PC-3 (cell line): ENCODE measurements around the gene TMEM91. TPM values are rescaled to one million over a fixed set of nuclear protein-coding genes. Genes with fewer than 3 reads are reported as not detected.

Source experiments
- ATAC-seq: fragments of 200-7000 bp; cut with Tn5 transposase; 2 replicates; pipeline ENCODE4 v1.9.1; 2020; ENCODE audit warnings: mild to moderate bottlenecking, moderate library complexity
- BruUV-seq: library from RNA; stranded (reverse); fragments of 400-500 nt; replicated peaks from 2 replicates; lab custom pipeline; 2021; lab: Mats Ljungman, UMichigan
- CTCF ChIA-PET: fragments of 300-600 bp; sonication (Branson Sonifier 250); formaldehyde crosslinking; loops from one replicate; lab custom pipeline; 2022; ENCODE audit warnings: antibody characterized with exemption; lab: Charles Lee
- POLR2A ChIA-PET: fragments of 300-600 bp; sonication (Branson Sonifier 250); formaldehyde crosslinking; loops from one replicate; lab custom pipeline; 2022; ENCODE audit warnings: antibody characterized with exemption; ENCODE audit not compliant: unreplicated experiment; lab: Charles Lee
- DNase-seq: peaks from one replicate; pipeline ENCODE4 v3.0.0-alpha.2; 2015
- H2AFZ ChIP-seq: fragments of 300-600 bp; sonication (generic); 2 replicates; pipeline ENCODE4 v1.6.0; 2016; ENCODE audit warnings: antibody characterized with exemption, low read length
- H3F3A ChIP-seq: fragments of 300-600 bp; sonication (generic); one replicate; pipeline ENCODE4 v1.6.0; 2017; ENCODE audit warnings: antibody characterized with exemption, low read length, control low read depth, mild to moderate bottlenecking; ENCODE audit not compliant: unreplicated experiment
- H3K27ac ChIP-seq: fragments of 300-600 bp; sonication (generic); 2 replicates; pipeline ENCODE4 v1.5.1; 2016; ENCODE audit warnings: mild to moderate bottlenecking, low read length
- H3K27me3 ChIP-seq: fragments of 300-600 bp; sonication (generic); 2 replicates; pipeline ENCODE4 v1.6.1; 2016; ENCODE audit warnings: low read length, mixed read lengths
- H3K36me3 ChIP-seq: fragments of 300-600 bp; sonication (generic); 2 replicates; pipeline ENCODE4 v1.6.1; 2016; ENCODE audit warnings: low read depth, mixed run types, low read length, mixed read lengths
- H3K4me1 ChIP-seq: fragments of 300-600 bp; sonication (generic); 2 replicates; pipeline ENCODE4 v1.5.1; 2016; ENCODE audit warnings: low read length; ENCODE audit not compliant: insufficient read depth
- H3K4me2 ChIP-seq: fragments of 300-600 bp; sonication (generic); 2 replicates; pipeline ENCODE4 v1.6.0; 2016; ENCODE audit warnings: low read length
- H3K4me3 ChIP-seq: fragments of 300-600 bp; sonication (generic); 2 replicates; pipeline ENCODE4 v1.5.1; 2016; ENCODE audit warnings: mild to moderate bottlenecking, low read length, mixed read lengths
- H3K79me2 ChIP-seq: fragments of 300-600 bp; sonication (generic); 2 replicates; pipeline ENCODE4 v1.6.1; 2017; ENCODE audit warnings: low read length, mixed read lengths
- H3K9ac ChIP-seq: fragments of 300-600 bp; sonication (generic); 2 replicates; pipeline ENCODE4 v1.6.0; 2016; ENCODE audit warnings: mild to moderate bottlenecking, low read length
- H3K9me2 ChIP-seq: fragments of 300-600 bp; sonication (generic); replicated peaks from 2 replicates; pipeline ENCODE4 v1.6.1; 2016; ENCODE audit warnings: mixed run types, low read length, mixed read lengths
- H3K9me3 ChIP-seq: fragments of 300-600 bp; sonication (generic); 2 replicates; pipeline ENCODE4 v1.6.1; 2016; ENCODE audit warnings: low read length, mixed read lengths
- H4K20me1 ChIP-seq: fragments of 300-600 bp; sonication (generic); 2 replicates; pipeline ENCODE4 v1.6.1; 2016; ENCODE audit warnings: low read length, mixed read lengths
- CTCF ChIP-seq: fragments of 300-600 bp; sonication (generic); conservative IDR thresholded peaks from 2 replicates; pipeline ENCODE4 v1.5.1; 2017; ENCODE audit warnings: antibody characterized with exemption, low read depth, mild to moderate bottlenecking, low read length
- EZH2 ChIP-seq: fragments of 300-600 bp; sonication (generic); IDR thresholded peaks from one replicate; pipeline ENCODE4 v1.6.1; 2017; ENCODE audit warnings: antibody characterized with exemption, mild to moderate bottlenecking, low read length; ENCODE audit not compliant: unreplicated experiment
- EZH2phosphoT487 ChIP-seq: fragments of 300-600 bp; sonication (generic); IDR thresholded peaks from 2 replicates; pipeline ENCODE4 v1.6.1; 2018; ENCODE audit warnings: mild to moderate bottlenecking, antibody characterized with exemption, low read length, borderline replicate concordance
- intact Hi-C: fragments of 100-400 bp; cut with micrococcal nuclease; formaldehyde crosslinking; loops from 2 replicates; pipeline ENCODE4 v1.9.0; 2023
- total RNA-seq: library from RNA; depleted of rRNA; stranded (reverse); fragments of >200 nt; gene quantifications from 2 replicates; pipeline ENCODE4 v1.2.3, GENCODE V29; 2014

TMEM91 gene
- total RNA-seq, 1 experiment from 2014 or later: 2.4 TPM

GRCh38 chr19:41398050-41398418 is 21.7 kb downstream of the TMEM91 start:
- Histone ChIP-seq H3K4me1 (peaks cover 10% of the 10 kb centered on the region; the same call in 1 of the 2 replicates), H3K9me2 (no peaks in the 10 kb centered on the region), H3K9me3 (no peaks in the 10 kb centered on the region), H3K27me3 (no peaks in the 10 kb centered on the region), H3K4me3 (peak overlapping the region; percentile 96), H3F3A (no peaks in the 10 kb centered on the region), H3K79me2 (peaks cover 36% of the 10 kb centered on the region), H3K27ac (peak overlapping the region; percentile 75), H2AFZ (peak overlapping the region; percentile 81), H4K20me1 (no peaks in the 10 kb centered on the region), H3K4me2 (peak overlapping the region; percentile 95), H3K9ac (peak overlapping the region; percentile 97), H3K36me3 (no peaks in the 10 kb centered on the region)
- ATAC-seq (no peak), DNase-seq (no peak)
- TSS peak; percentile 67 for BruUV-seq
- TF ChIP-seq CTCF (no peak), EZH2 (no peak), EZH2phosphoT487 (no peak)
- CTCF ChIA-PET: no interaction called here
- intact Hi-C loops: no loop called here
- POLR2A ChIA-PET: no interaction called here

GRCh38 chr19:41398598-41398997 is 22.3 kb downstream of the TMEM91 start:
- Histone ChIP-seq H3K27ac (no peak overlapping the region), H3K9me3 (no peaks in the 10 kb centered on the region), H3K27me3 (no peaks in the 10 kb centered on the region), H3K9me2 (no peaks in the 10 kb centered on the region), H3K4me1 (peaks cover 10% of the 10 kb centered on the region; the same call in 1 of the 2 replicates), H4K20me1 (no peaks in the 10 kb centered on the region), H3K79me2 (peaks cover 36% of the 10 kb centered on the region), H3K4me2 (peak overlapping the region; percentile 95), H3F3A (no peaks in the 10 kb centered on the region), H3K36me3 (no peaks in the 10 kb centered on the region), H3K4me3 (peak overlapping the region; percentile 96), H2AFZ (no peak overlapping the region), H3K9ac (peak overlapping the region; percentile 97)
- ATAC-seq (no peak), DNase-seq (no peak)
- ChIA-PET CTCF (interaction anchor here (0.5 kb wide), 1 partner anchor 73 kb away, joined by 7 read pairs; no protein-coding TSS in a partner anchor), POLR2A (no interaction called here)
- intact Hi-C loops: no loop called here
- no TSS peak for BruUV-seq
- TF ChIP-seq CTCF: no peak
- TF ChIP-seq EZH2: no peak
- no peak for TF ChIP-seq EZH2phosphoT487

GRCh38 chr19:41399091-41399490 is 22.8 kb downstream of the TMEM91 start:
- H4K20me1 ChIP-seq: no peaks in the 10 kb centered on the region
- intact Hi-C loops: no loop called here
- no peak overlapping the region for H2AFZ ChIP-seq
- peak overlapping the region; percentile 95 for H3K4me2 ChIP-seq
- ChIA-PET CTCF (interaction anchor here (0.5 kb wide), 1 partner anchor 74 kb away, joined by 7 read pairs; no protein-coding TSS in a partner anchor), POLR2A (no interaction called here)
- H3K36me3 ChIP-seq: no peaks in the 10 kb centered on the region
- peak overlapping the region; percentile 96; the same call in 1 of the 2 replicates for H3K4me3 ChIP-seq
- no peak for TF ChIP-seq EZH2phosphoT487
- no peak for TF ChIP-seq EZH2
- H3F3A ChIP-seq: no peaks in the 10 kb centered on the region
- H3K79me2 ChIP-seq: peaks cover 36% of the 10 kb centered on the region
- no peaks in the 10 kb centered on the region for H3K9me3 ChIP-seq
- no peaks in the 10 kb centered on the region for H3K27me3 ChIP-seq
- H3K4me1 ChIP-seq: peaks cover 10% of the 10 kb centered on the region; the same call in 1 of the 2 replicates
- H3K9me2 ChIP-seq: no peaks in the 10 kb centered on the region
- BruUV-seq: no TSS peak
- no peak overlapping the region for H3K27ac ChIP-seq
- peak overlapping the region; percentile 97; the same call in 1 of the 2 replicates for H3K9ac ChIP-seq
- ATAC-seq (no peak), DNase-seq (no peak)
